Activated CD4-positive, alpha-beta memory T cell treated with anti-CD3 and anti-CD28 coated beads, Interleukin-2, amount 10 ng/mL, durations not matched to agents 7 days and 5 days (primary cell): ENCODE measurements around the gene GRK5. TPM values are rescaled to one million over a fixed set of nuclear protein-coding genes. Genes with fewer than 3 reads are reported as not detected.
"Not testable (repeated sequence)": the region's sequence is repeated elsewhere in the genome, so short reads cannot be mapped to it uniquely, and the experiment has no call there.

Source experiments
- CTCF ChIA-PET: fragments of 350-600 bp; sonication (Branson Sonifier 250); formaldehyde crosslinking; loops from one replicate; lab custom pipeline; 2021; ENCODE audit warnings: antibody characterized with exemption, inconsistent platforms; lab: Charles Lee
- POLR2A ChIA-PET: fragments of 350-600 bp; sonication (Branson Sonifier 250); formaldehyde crosslinking; loops from one replicate; lab custom pipeline; 2021; ENCODE audit warnings: antibody characterized with exemption; lab: Charles Lee
- DNase-seq: peaks from one replicate; pipeline ENCODE4 v3.0.0-alpha.2; 2020
- H3K27ac Mint-ChIP-seq: one replicate; pipeline ENCODE4 v1.8.0; 2021; ENCODE audit warnings: mild to moderate bottlenecking, mixed read lengths
- H3K27me3 Mint-ChIP-seq: one replicate; pipeline ENCODE4 v1.8.0; 2021; ENCODE audit warnings: mixed read lengths
- H3K36me3 Mint-ChIP-seq: one replicate; pipeline ENCODE4 v1.8.0; 2021; ENCODE audit warnings: low read depth, mixed read lengths
- H3K4me1 Mint-ChIP-seq: one replicate; pipeline ENCODE4 v1.8.0; 2021; ENCODE audit warnings: mixed read lengths
- H3K4me3 Mint-ChIP-seq: one replicate; pipeline ENCODE4 v1.8.0; 2021; ENCODE audit warnings: mild to moderate bottlenecking, mixed read lengths
- H3K9me3 Mint-ChIP-seq: one replicate; pipeline ENCODE4 v1.8.0; 2021; ENCODE audit warnings: mixed read lengths
- total RNA-seq, 2 experiments: library from RNA; stranded (reverse); gene quantifications; one replicate each; pipeline ENCODE4 v1.2.3, GENCODE V29; 2021

The GRK5 gene
- total RNA-seq, 2 experiments from 2014 or later = 29.8 to 30.6 TPM

- Mint-ChIP-seq H3K27me3 (no peaks in the 10 kb centered on the region), H3K4me3 (peak within 1 kb of the TSS; percentile 96), H3K36me3 (peaks cover 32% of the 10 kb centered on the region), H3K9me3 (no peaks in the 10 kb centered on the region), H3K27ac (peak within 1 kb of the TSS; percentile 97), H3K4me1 (peaks cover 41% of the 10 kb centered on the region)
- DNase-seq = peak; percentile 94
- CTCF ChIA-PET = interaction anchor here (0.8 to 1.7 kb wide), 10 partner anchors 12 to 423 kb away, joined by 3 to 6 read pairs (median 3); partner anchors contain the start of genes DENND10, GRK5 and RGS10
- POLR2A ChIA-PET = interaction anchor here (0.9 to 2.6 kb wide), 9 partner anchors 11 to 127 kb away, joined by 3 to 14 read pairs (median 3); partner anchors contain the start of genes EIF3A, GRK5 and SFXN4
These were observed 28.8 kb upstream of the GRK5 start, which contains the start of gene PRDX3 for GRCh38 chr10:119178372-119179119. TSS of gene PRDX3 (minus strand) at chr10:119178812. CDS start at chr10:119178790, 22 bp downstream.

GRCh38 chr10:119180850-119181400 is 26.4 kb upstream of the GRK5 start:
- not testable (repeated sequence) for DNase-seq, H3K9me3 Mint-ChIP-seq, H3K27ac Mint-ChIP-seq, H3K4me3 Mint-ChIP-seq, H3K27me3 Mint-ChIP-seq
- POLR2A ChIA-PET = interaction anchor here (0.6 to 2.6 kb wide), 2 partner anchors 9 to 15 kb away, joined by 3 to 14 read pairs; partner anchors contain the start of gene SFXN4
- CTCF ChIA-PET = interaction anchor here (0.6 to 1.4 kb wide), 11 partner anchors 10 to 358 kb away, joined by 3 to 6 read pairs (median 3); no protein-coding TSS in a partner anchor
- Mint-ChIP-seq H3K4me1 (peaks cover 38% of the 10 kb centered on the region), H3K36me3 (peaks cover 17% of the 10 kb centered on the region)

GRCh38 chr10:119183664-119184412 is 23.5 kb upstream of the GRK5 start:
- POLR2A ChIA-PET = interaction anchor here (0.6 to 1.3 kb wide), 4 partner anchors 17 to 104 kb away, joined by 4 to 5 read pairs (median 4); partner anchors contain the start of gene EIF3A
- DNase-seq = no peak
- CTCF ChIA-PET = interaction anchor here (0.7 kb wide), 1 partner anchor 26 kb away, joined by 3 read pairs; no protein-coding TSS in a partner anchor
- Mint-ChIP-seq H3K9me3 (no peaks in the 10 kb centered on the region), H3K4me1 (peaks cover 17% of the 10 kb centered on the region), H3K4me3 (no peak overlapping the region), H3K36me3 (no peaks in the 10 kb centered on the region), H3K27me3 (peaks cover 2% of the 10 kb centered on the region), H3K27ac (no peak overlapping the region)

GRCh38 chr10:119189811-119190282 is 17.5 kb upstream of the GRK5 start:
- no peak for DNase-seq
- no peaks in the 10 kb centered on the region for H3K9me3 Mint-ChIP-seq
- peaks cover 20% of the 10 kb centered on the region for H3K4me1 Mint-ChIP-seq
- H3K36me3 Mint-ChIP-seq = no peaks in the 10 kb centered on the region
- POLR2A ChIA-PET = interaction anchor here (0.6 to 2.6 kb wide), 5 partner anchors 9 to 280 kb away, joined by 3 to 9 read pairs (median 4); partner anchors contain the start of gene GRK5
- H3K27me3 Mint-ChIP-seq = peaks cover 5% of the 10 kb centered on the region
- CTCF ChIA-PET = interaction anchor here (0.6 to 2.8 kb wide), 4 partner anchors 9 to 438 kb away, joined by 3 to 34 read pairs (median 4); no protein-coding TSS in a partner anchor
- no peak overlapping the region for H3K4me3 Mint-ChIP-seq
- no peak overlapping the region for H3K27ac Mint-ChIP-seq

- Mint-ChIP-seq H3K27ac (no peak overlapping the region), H3K4me3 (no peak overlapping the region), H3K36me3 (no peaks in the 10 kb centered on the region), H3K27me3 (peaks cover 5% of the 10 kb centered on the region), H3K4me1 (peaks cover 21% of the 10 kb centered on the region), H3K9me3 (no peaks in the 10 kb centered on the region)
- DNase-seq = no peak
- ChIA-PET CTCF (interaction anchor here (0.6 to 2.8 kb wide), 5 partner anchors 8 to 438 kb away, joined by 3 to 34 read pairs (median 3); no protein-coding TSS in a partner anchor), POLR2A (interaction anchor here (1.4 to 2.6 kb wide), 2 partner anchors 11 to 14 kb away, joined by 6 to 9 read pairs; no protein-coding TSS in a partner anchor)
These were observed 17.0 kb upstream of the GRK5 start for GRCh38 chr10:119190353-119190752.

- POLR2A ChIA-PET = interaction anchor here (2.6 kb wide), 1 partner anchor 12 kb away, joined by 9 read pairs; no protein-coding TSS in a partner anchor
- CTCF ChIA-PET = interaction anchor here (0.6 to 2.8 kb wide), 5 partner anchors 8 to 12 kb away, joined by 3 to 34 read pairs (median 3); no protein-coding TSS in a partner anchor
- no peak for DNase-seq
- Mint-ChIP-seq H3K36me3 (no peaks in the 10 kb centered on the region), H3K4me3 (no peak overlapping the region), H3K27me3 (peaks cover 5% of the 10 kb centered on the region), H3K27ac (no peak overlapping the region), H3K4me1 (peaks cover 24% of the 10 kb centered on the region), H3K9me3 (no peaks in the 10 kb centered on the region)
These were observed 16.2 kb upstream of the GRK5 start for GRCh38 chr10:119190954-119191785.

- no peak overlapping the region for H3K27ac Mint-ChIP-seq
- peaks cover 24% of the 10 kb centered on the region for H3K4me1 Mint-ChIP-seq
- DNase-seq = no peak
- ChIA-PET POLR2A (no interaction called here), CTCF (interaction anchor here (0.7 to 1.6 kb wide), 2 partner anchors 11 to 238 kb away, joined by 3 to 4 read pairs; no protein-coding TSS in a partner anchor)
- H3K36me3 Mint-ChIP-seq = no peaks in the 10 kb centered on the region
- peaks cover 5% of the 10 kb centered on the region for H3K27me3 Mint-ChIP-seq
- no peak overlapping the region for H3K4me3 Mint-ChIP-seq
- H3K9me3 Mint-ChIP-seq = no peaks in the 10 kb centered on the region
These were observed 15.5 kb upstream of the GRK5 start for GRCh38 chr10:119191881-119192280.

GRCh38 chr10:119197921-119198320 is 9.4 kb upstream of the GRK5 start:
- no peak overlapping the region for H3K27ac Mint-ChIP-seq
- no peaks in the 10 kb centered on the region for H3K36me3 Mint-ChIP-seq
- CTCF ChIA-PET = interaction anchor here (0.6 to 4.6 kb wide), 21 partner anchors 8 to 721 kb away, joined by 3 to 58 read pairs (median 6); partner anchors contain the start of genes GRK5 and RGS10
- DNase-seq = no peak
- H3K27me3 Mint-ChIP-seq = peaks cover 4% of the 10 kb centered on the region
- peaks cover 24% of the 10 kb centered on the region for H3K4me1 Mint-ChIP-seq
- POLR2A ChIA-PET = interaction anchor here (0.8 to 1.5 kb wide), 4 partner anchors 9 to 118 kb away, joined by 3 to 5 read pairs (median 4); partner anchors contain the start of gene GRK5
- H3K9me3 Mint-ChIP-seq = no peaks in the 10 kb centered on the region
- H3K4me3 Mint-ChIP-seq = no peak overlapping the region

GRCh38 chr10:119198438-119198837 is 8.9 kb upstream of the GRK5 start:
- ChIA-PET POLR2A (interaction anchor here (0.8 to 1.5 kb wide), 5 partner anchors 9 to 247 kb away, joined by 3 to 5 read pairs (median 3); partner anchors contain the start of gene GRK5), CTCF (interaction anchor here (0.6 to 4.6 kb wide), 29 partner anchors 8 to 720 kb away, joined by 3 to 58 read pairs (median 4); partner anchors contain the start of genes GRK5 and RGS10)
- Mint-ChIP-seq H3K27ac (no peak overlapping the region), H3K4me3 (no peak overlapping the region), H3K36me3 (no peaks in the 10 kb centered on the region), H3K9me3 (no peaks in the 10 kb centered on the region), H3K4me1 (peaks cover 22% of the 10 kb centered on the region), H3K27me3 (peaks cover 2% of the 10 kb centered on the region)
- DNase-seq = peak; percentile 39

- Mint-ChIP-seq H3K4me3 (no peak overlapping the region), H3K4me1 (peaks cover 22% of the 10 kb centered on the region)
- POLR2A ChIA-PET = interaction anchor here (0.8 to 1.9 kb wide), 6 partner anchors 68 to 344 kb away, joined by 3 to 10 read pairs (median 4); partner anchors contain the start of gene RGS10
These were observed 8.0 kb upstream of the GRK5 start for GRCh38 chr10:119199231-119199992.

More at GRCh38 chr10:119199231-119199992, 8.0 kb upstream of the GRK5 start:
- Mint-ChIP-seq H3K36me3 (no peaks in the 10 kb centered on the region), H3K9me3 (no peaks in the 10 kb centered on the region), H3K27me3 (peaks cover 2% of the 10 kb centered on the region), H3K27ac (no peak overlapping the region)
- CTCF ChIA-PET = interaction anchor here (0.6 to 4.6 kb wide), 48 partner anchors 7 to 452 kb away, joined by 3 to 58 read pairs (median 3); partner anchors contain the start of genes BAG3, GRK5 and RGS10
- peak; percentile 53 for DNase-seq
